Measurements from ENCODE around the gene KDM2A.
"Not testable (repeated sequence)": the region's sequence is repeated elsewhere in the genome, so short reads cannot be mapped to it uniquely, and the experiment has no call there.

Gene KDM2A

GRCh38 chr11:67117672-67118180, 1.3 kb upstream of the KDM2A start:
- DNase-seq (ENCODE audit: low read depth in 2 of 2): peak; percentile 30 to 34

GRCh38 chr11:67118181-67118766, 789 bp upstream of the KDM2A start:
- peak; percentile 25 to 28 for DNase-seq (ENCODE audit: low read depth in 2 of 2)

- DNase-seq (ENCODE audit: low read depth in 2 of 2): no peak
Observed at GRCh38 chr11:67119585-67120391, 725 bp downstream of the KDM2A start.

GRCh38 chr11:67120456-67120855, 1.4 kb downstream of the KDM2A start:
- DNase-seq (ENCODE audit: low read depth in 2 of 2): no peak

GRCh38 chr11:67120881-67121710, 2.0 kb downstream of the KDM2A start:
- no peak for DNase-seq (ENCODE audit: low read depth in 2 of 2)

- not testable (repeated sequence) for DNase-seq (ENCODE audit: low read depth in 2 of 2)
Observed at GRCh38 chr11:67123801-67124200, 4.7 kb downstream of the KDM2A start.

GRCh38 chr11:67126243-67126642, 7.2 kb downstream of the KDM2A start:
- DNase-seq (ENCODE audit: low read depth in 2 of 2): not testable (repeated sequence)

GRCh38 chr11:67126986-67127385, 7.9 kb downstream of the KDM2A start:
- DNase-seq (ENCODE audit: low read depth in 2 of 2): no peak

GRCh38 chr11:67130861-67131260, 11.8 kb downstream of the KDM2A start:
- not testable (repeated sequence) for DNase-seq (ENCODE audit: low read depth in 2 of 2)

- DNase-seq (ENCODE audit: low read depth in 2 of 2): no peak
Observed at GRCh38 chr11:67136156-67136555, 17.1 kb downstream of the KDM2A start.

- no peak for DNase-seq (ENCODE audit: low read depth in 2 of 2)
Observed at GRCh38 chr11:67138922-67139321, 19.9 kb downstream of the KDM2A start.

GRCh38 chr11:67146516-67147226, 27.6 kb downstream of the KDM2A start:
- DNase-seq (ENCODE audit: low read depth in 2 of 2): no peak

GRCh38 chr11:67153971-67154370, 34.9 kb downstream of the KDM2A start:
- DNase-seq (ENCODE audit: low read depth in 2 of 2): no peak

GRCh38 chr11:67154726-67155125, 35.7 kb downstream of the KDM2A start:
- DNase-seq (ENCODE audit: low read depth in 2 of 2): no peak

GRCh38 chr11:67157691-67158090, 38.6 kb downstream of the KDM2A start:
- no peak for DNase-seq (ENCODE audit: low read depth in 2 of 2)

- no peak for DNase-seq (ENCODE audit: low read depth in 2 of 2)
Observed at GRCh38 chr11:67158221-67158620, 39.2 kb downstream of the KDM2A start.

- no peak for DNase-seq (ENCODE audit: low read depth in 2 of 2)
Observed at GRCh38 chr11:67160045-67160444, 41.0 kb downstream of the KDM2A start.

GRCh38 chr11:67160872-67161783, 42.1 kb downstream of the KDM2A start:
- DNase-seq (ENCODE audit: low read depth in 2 of 2): no peak

- DNase-seq (ENCODE audit: low read depth in 2 of 2): no peak
Observed at GRCh38 chr11:67163006-67163405, 43.9 kb downstream of the KDM2A start.

- no peak for DNase-seq (ENCODE audit: low read depth in 2 of 2)
Observed at GRCh38 chr11:67165623-67166022, 46.6 kb downstream of the KDM2A start.

- no peak for DNase-seq (ENCODE audit: low read depth in 2 of 2)
Observed at GRCh38 chr11:67167091-67167490, 48.0 kb downstream of the KDM2A start.

Measured in stimulated activated CD4-positive, alpha-beta T cell treated with anti-CD3 and anti-CD28 coated beads, Interleukin-15, amount 100 ng/mL, for 48 hours (primary cell).